HG02642 (cell line): ENCODE measurements around the gene PBX2.
"Not testable (repeated sequence)": the region's sequence is repeated elsewhere in the genome, so short reads cannot be mapped to it uniquely, and the experiment has no call there.

ENCODE experiments used
- ATAC-seq: cut with Tn5 transposase; IDR thresholded peaks from one replicate; pipeline ENCODE4 v1.9.1; 2021; ENCODE audit warnings: mild to moderate bottlenecking; ENCODE audit not compliant: unreplicated experiment, poor library complexity

PBX2 gene, protein sequence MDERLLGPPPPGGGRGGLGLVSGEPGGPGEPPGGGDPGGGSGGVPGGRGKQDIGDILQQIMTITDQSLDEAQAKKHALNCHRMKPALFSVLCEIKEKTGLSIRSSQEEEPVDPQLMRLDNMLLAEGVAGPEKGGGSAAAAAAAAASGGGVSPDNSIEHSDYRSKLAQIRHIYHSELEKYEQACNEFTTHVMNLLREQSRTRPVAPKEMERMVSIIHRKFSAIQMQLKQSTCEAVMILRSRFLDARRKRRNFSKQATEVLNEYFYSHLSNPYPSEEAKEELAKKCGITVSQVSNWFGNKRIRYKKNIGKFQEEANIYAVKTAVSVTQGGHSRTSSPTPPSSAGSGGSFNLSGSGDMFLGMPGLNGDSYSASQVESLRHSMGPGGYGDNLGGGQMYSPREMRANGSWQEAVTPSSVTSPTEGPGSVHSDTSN

GRCh38 chr6:32190054-32190851, at the start of gene PBX2:
PBX2 (minus strand) TSS chr6:32190202; CDS start chr6:32189915, 287 bp downstream.
- peak; percentile 69 for ATAC-seq

GRCh38 chr6:32239462-32239861, 49.5 kb upstream of the PBX2 start:
- ATAC-seq = no peak

DNA sequence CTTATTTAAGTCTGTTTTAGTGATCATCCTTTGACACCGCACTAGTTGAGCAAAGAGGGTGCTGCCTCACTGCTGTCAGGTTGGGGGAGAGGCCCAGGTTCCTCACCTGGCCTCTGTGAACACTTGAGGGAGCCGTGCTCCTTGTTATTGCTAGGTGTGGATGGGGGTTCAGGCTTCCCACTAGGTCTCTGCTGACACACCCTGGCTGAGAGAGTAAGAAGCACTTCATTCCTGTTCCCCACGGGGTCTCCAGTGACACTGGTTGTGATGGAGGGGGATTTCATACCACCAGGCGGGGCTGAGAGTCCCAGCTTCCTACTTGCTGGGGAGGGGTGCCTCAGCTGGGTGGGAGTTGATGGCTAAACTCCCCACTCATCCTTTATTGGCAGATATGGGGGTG, 44.9 kb upstream of the PBX2 start:
- ATAC-seq = no peak

DNA sequence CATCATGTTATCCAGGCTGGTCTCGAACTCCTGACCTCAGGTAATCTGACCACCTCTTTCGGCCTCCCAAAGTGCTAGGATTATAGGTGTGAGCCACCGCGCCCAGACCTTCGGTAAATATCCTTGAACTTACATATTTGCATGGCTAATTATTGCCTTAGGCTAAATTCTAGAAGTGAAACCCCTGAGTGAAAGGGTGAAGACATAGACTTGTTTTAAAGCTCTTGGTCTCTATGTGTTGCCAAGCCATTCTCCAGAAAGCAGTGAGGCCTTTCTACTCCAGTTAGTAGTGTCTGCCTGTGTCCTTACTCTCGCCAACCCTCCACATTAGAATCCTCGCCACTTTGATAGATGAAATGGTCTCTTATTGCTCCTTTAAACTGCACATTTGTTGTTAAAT, 36.4 kb upstream of the PBX2 start:
- ATAC-seq = no peak

DNA sequence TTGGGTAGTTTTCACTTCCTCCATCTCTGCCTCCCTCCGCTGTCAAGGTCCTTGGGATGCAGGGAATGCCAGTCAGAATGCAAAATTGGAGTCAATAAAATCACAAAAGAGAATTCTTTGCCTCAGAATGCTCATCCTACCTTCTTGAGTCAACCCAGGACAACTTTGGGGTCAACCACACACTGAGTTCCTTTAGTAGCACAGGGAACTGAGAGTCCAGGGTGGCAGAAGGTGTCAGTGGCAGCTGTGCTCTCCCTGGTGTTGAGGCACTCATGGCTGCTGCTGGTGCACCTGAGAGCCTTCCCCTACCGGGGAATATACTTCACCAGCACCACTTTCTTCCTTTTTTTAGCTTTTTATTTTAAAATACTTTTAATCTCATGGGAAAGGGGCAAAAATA, 34.7 kb upstream of the PBX2 start:
- no peak for ATAC-seq

DNA sequence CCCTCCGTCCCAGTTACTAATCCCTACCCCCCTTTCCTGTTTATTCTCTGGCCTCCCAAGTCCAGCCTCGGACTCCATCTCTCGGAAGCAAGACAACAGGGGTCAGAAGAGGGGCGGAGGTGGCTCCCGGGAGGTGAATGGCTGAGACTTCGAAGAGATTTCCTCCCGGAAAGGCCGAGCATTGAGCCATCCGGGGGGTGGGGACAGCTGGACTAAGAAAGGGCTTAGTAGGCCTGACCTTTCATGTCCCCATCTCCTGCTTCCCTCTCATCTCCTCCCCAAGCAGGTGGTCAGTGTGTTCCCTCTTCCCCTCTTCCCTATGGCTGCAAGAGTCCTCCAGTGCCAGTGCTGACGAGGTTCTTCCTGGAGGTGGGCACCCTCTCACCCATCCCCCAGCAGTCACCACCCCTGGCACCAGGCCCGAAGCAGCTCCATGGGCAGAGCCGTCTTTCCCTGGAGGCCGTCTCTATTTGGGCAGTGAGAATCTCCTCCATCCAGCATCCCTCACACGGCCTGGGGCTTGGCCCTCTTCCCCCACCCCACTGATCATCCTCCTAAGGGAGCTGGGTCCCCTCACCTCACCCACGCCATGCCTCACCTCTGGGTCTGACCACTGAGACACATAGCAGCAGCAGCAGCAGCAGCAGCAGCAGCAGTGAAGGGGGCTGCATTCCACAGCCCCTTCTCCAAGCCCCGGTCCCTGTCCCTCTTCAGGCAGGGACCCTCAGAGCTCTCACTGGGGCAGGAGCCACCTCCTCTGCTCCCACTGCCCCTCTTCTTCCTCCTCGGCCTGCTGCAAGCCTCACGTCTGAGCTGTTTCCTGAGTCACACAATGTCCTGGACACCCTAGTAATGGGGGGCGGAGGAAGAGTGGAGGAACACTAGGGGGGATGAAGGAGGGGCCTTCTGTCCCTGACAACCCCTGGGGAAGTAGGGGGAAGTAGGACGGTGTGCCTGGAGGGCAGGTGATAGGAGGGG, 33.5 kb upstream of the PBX2 start, which contains the start of gene NOTCH4:
Gene NOTCH4 (minus strand): TSS at position 810 of the 978 bp plus-strand sequence. CDS start 139 bp downstream, at position 671.
- ATAC-seq = no peak

GRCh38 chr6:32222333-32223230, 32.6 kb upstream of the PBX2 start:
- ATAC-seq = no peak

GRCh38 chr6:32220021-32220420, 30.0 kb upstream of the PBX2 start:
- no peak for ATAC-seq

GRCh38 chr6:32218167-32218566, 28.2 kb upstream of the PBX2 start:
- ATAC-seq = no peak

DNA sequence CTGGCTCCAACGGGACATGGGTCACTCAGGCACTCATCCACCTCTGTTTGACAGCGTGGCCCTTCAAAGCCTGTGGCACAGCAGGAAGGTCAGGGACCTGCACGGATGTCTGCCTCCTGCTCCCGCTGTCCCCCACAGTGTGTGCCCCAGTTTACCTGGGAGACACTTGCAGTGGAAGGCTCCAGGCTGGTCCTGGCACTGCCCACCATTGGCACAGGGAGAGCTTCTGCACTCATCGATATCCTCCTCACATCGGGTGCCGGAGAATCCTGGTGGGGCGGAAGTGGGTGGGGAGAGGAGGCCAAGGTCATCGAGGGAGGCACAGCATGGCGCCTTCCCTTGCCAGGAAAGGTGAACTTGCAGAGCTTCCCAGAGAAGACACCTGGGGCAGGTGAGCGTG, 27.0 kb upstream of the PBX2 start:
- no peak for ATAC-seq

GRCh38 chr6:32216285-32216684, 26.3 kb upstream of the PBX2 start:
- ATAC-seq = no peak

- no peak for ATAC-seq
Measured at GRCh38 chr6:32215617-32216016, 25.6 kb upstream of the PBX2 start.

DNA sequence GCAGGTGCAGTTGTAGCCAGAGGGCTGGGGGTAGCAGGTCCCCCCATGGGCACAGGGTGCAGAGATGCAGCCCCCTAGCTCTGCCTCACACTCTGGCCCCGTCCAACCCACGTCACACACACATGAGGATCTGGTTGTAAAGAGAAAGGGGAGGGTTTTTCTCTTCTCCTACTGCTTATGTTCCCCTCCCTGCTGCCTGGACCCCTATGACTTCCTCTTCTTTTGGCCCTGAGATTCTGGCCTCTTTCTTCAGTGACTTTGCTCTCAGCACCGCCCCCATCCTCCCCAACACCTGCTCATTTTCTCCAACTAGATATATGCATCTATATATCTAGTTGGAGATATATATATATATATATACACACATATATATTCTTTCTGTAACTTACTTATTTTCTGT, 24.1 kb upstream of the PBX2 start:
- ATAC-seq = no peak

DNA sequence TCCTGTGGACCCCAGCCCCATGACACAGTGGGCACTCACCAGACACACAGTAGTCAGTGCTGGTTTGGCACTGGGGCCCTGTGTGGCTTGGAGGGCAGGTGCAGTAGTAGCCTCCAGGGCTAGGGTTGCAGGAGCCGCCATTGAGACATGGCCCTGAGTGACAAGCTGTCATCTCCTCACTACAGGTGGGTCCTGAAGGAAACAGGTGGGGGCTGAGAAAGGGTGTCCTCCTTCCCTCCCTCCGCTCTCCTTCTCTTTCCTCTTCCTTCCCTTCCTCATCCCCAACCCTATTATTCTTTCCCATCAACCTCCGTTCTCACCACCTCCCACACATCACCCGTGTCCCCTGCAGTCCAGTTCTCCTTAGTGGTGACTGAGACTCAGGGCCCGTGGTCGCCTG, 23.6 kb upstream of the PBX2 start:
- no peak for ATAC-seq

DNA sequence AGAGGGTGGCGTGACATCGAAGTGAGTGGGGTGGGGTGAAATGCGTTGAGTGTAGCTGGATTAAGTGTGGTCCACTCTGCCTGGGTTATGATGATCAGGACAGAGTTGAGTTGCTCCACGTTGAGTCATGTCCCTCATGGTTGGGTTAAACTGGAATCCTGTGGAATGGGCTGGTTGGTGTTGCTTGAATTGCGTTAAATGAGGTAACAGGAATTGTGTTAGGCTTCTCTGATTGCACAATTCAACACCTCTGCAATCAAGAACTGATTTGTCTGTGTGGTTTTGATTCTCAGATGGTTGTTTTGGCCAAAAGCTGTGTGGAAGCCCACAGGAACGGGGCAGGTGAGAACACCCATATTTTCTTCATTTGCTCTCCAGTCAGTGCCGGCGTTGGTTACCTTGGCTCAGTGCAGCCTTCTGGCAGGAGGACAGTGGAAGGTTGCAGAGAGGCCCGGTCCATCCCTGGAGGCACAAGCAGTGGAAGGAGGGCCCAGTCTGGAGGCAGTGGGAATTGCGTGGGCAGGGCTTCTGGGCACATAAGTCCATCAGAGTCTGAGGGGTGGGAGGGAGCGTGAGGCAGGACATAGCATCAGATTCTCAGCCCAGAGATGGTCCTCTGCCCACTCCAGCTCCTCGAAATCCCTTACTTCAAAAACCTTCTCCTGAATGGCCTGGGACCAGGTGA, 22.2 kb upstream of the PBX2 start:
- no peak for ATAC-seq

GRCh38 chr6:32211432-32211831, 21.4 kb upstream of the PBX2 start:
- not testable (repeated sequence) for ATAC-seq

GRCh38 chr6:32210191-32210601, 20.2 kb upstream of the PBX2 start:
- no peak for ATAC-seq

DNA sequence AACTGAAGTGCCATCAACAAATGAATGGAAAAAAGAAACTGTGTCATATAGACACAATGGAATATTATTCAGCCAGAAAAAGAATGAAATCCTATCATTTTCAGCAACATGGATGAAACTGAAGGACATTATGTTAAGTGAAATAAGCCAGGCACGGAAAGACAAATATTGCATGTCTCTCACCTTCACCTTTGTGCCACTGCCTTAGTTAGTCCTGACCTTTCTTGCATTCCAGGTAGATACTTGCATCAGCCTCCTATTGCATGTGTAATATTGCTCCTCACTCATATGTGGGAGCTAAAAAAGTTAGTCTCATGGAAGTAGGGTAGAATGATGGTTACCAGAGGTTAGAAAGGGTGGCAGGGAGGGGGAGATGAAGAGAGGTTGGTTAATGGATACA, 19.0 kb upstream of the PBX2 start:
- ATAC-seq = no peak

GRCh38 chr6:32204268-32204715, 14.3 kb upstream of the PBX2 start:
- ATAC-seq = no peak
